DOHH2 (cell line): ENCODE measurements around the gene ESYT1.

ENCODE experiments used
- H3F3A ChIP-seq: fragments of 200-600 bp; sonication (generic), shearing (Covaris generic); 2 replicates; pipeline ENCODE4 v1.6.0; 2016; ENCODE audit warnings: antibody characterized with exemption, mild to moderate bottlenecking; ENCODE audit not compliant: control insufficient read depth, insufficient read depth
- H3K27ac ChIP-seq: fragments of 200-600 bp; sonication (generic); 2 replicates; pipeline ENCODE4 v1.5.1; 2014; ENCODE audit warnings: low read depth, mild to moderate bottlenecking, low read length, moderate library complexity
- H3K27me3 ChIP-seq: fragments of 200-600 bp; sonication (generic); 2 replicates; pipeline ENCODE4 v1.6.1; 2014; ENCODE audit warnings: mild to moderate bottlenecking, low read length, mixed read lengths; ENCODE audit not compliant: control insufficient read depth
- H3K36me3 ChIP-seq: fragments of 200-600 bp; sonication (generic); 2 replicates; pipeline ENCODE4 v1.6.1; 2014; ENCODE audit warnings: mild to moderate bottlenecking, low read length, moderate library complexity, mixed read lengths; ENCODE audit not compliant: control insufficient read depth
- H3K4me1 ChIP-seq: fragments of 200-600 bp; sonication (generic); 2 replicates; pipeline ENCODE4 v1.6.1; 2014; ENCODE audit warnings: mild to moderate bottlenecking, low read length, mixed read lengths; ENCODE audit not compliant: control insufficient read depth
- H3K4me2 ChIP-seq: fragments of 200-600 bp; sonication (generic); 2 replicates; pipeline ENCODE4 v1.6.0; 2014; ENCODE audit warnings: mild to moderate bottlenecking, low read length, moderate library complexity
- H3K4me3 ChIP-seq: fragments of 200-600 bp; sonication (generic); 2 replicates; pipeline ENCODE4 v1.5.1; 2014; ENCODE audit warnings: mild to moderate bottlenecking, low read length, mixed read lengths
- H3K79me2 ChIP-seq: fragments of 200-600 bp; sonication (generic); 2 replicates; pipeline ENCODE4 v1.6.1; 2014; ENCODE audit warnings: mild to moderate bottlenecking, low read length, mixed read lengths; ENCODE audit not compliant: control insufficient read depth
- H3K9me2 ChIP-seq: fragments of 200-600 bp; sonication (generic); replicated peaks from 2 replicates; pipeline ENCODE4 v1.6.1; 2014; ENCODE audit warnings: mild to moderate bottlenecking, low read length, mixed read lengths; ENCODE audit not compliant: control insufficient read depth
- H3K9me3 ChIP-seq: fragments of 200-600 bp; sonication (generic); 2 replicates; pipeline ENCODE4 v1.6.1; 2014; ENCODE audit warnings: antibody characterized with exemption, low read length, mixed read lengths; ENCODE audit not compliant: control insufficient read depth, insufficient read depth
- H4K20me1 ChIP-seq: fragments of 200-600 bp; sonication (generic); 2 replicates; pipeline ENCODE4 v1.6.0; 2014; ENCODE audit warnings: low read depth, mild to moderate bottlenecking, antibody characterized with exemption, low read length, moderate library complexity; ENCODE audit not compliant: control insufficient read depth, insufficient read depth
- EZH2phosphoT487 ChIP-seq: fragments of 200-600 bp; sonication (generic); IDR thresholded peaks from 2 replicates; pipeline ENCODE4 v1.6.1; 2017; ENCODE audit warnings: borderline replicate concordance, mild to moderate bottlenecking, antibody characterized with exemption, low read length, moderate library complexity, mixed read lengths
- TF ChIP-seq, protein P1 (sequence below): fragments of 200-600 bp; sonication (generic); IDR thresholded peaks from one replicate; pipeline ENCODE4 v1.5.1; 2014; ENCODE audit warnings: antibody characterized with exemption, mild to moderate bottlenecking, low read depth, low read length; ENCODE audit not compliant: poor library complexity, severe bottlenecking

The ESYT1 gene

DNA sequence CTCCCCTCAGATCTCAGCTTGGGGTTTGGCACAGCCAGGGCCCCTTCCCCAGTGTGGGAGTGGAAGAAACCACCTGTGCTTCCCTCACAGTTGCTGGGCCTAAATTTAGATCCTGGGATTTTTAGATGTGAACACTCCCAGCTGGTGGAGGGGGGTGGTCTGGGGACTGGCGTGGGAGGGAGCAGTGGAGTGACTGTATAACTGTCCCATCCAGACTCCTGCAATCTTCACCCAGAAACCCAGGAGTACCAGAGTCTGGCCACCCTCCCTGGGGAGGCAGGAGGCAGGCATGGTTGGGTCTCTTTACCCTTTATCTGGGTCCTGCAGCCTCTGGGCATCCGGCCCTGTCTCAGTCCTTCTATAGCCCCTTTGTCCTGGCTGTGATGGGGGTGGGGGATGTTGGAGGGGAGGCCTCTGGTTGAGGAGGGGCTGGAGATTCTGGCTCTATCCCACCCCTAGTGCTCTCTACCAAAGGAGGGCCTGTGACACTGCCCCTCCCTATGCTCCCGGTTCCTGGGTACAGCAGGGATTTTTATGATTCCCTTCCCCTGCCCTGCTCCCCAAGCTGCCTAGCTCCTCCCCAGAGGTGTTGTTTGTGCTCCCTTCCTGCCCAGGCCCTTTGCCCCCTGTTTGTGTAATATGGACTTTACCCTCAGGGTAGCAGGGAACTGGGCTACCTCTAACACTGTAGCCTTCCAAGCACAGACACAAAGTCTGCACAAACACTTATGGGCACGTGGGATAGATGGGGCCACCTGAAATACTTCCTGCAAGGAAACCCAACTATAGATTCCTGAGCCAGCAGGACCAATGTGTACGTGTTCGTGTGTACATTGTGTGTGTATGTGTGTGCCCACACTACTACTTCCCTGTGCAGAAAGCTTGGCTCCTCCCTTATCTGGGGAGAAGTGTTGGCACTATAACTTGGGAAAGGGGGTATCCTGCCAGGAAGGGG lies 46.4 kb upstream of the ESYT1 start:
- no peak overlapping the region for H3K27ac ChIP-seq

DNA sequence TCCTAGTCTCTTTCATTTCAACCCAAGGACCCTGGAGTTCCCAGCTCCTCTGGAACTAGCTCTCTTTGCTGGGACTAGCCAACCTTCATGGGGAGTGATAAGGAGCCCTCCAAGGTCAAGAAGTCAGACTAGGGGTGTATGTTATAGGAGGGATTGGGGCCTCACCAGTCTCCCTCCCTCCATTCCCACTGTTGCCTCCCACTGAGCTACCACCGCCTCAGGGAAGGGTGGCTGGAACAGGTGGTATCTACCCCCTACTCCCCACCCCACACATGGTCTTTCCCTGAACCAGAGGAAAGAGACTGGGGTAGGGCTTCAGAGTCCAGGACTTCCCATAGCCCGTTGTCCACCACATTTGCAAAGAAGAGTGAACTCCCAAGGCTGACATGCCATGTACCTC lies 45.7 kb upstream of the ESYT1 start:
- Histone ChIP-seq H3K4me1 (peaks cover 10% of the 10 kb centered on the region), H4K20me1 (no peaks in the 10 kb centered on the region), H3K4me2 (no peak overlapping the region), H3K9me2 (no peaks in the 10 kb centered on the region), H3K27me3 (peaks cover 37% of the 10 kb centered on the region), H3K4me3 (no peak overlapping the region), H3F3A (no peaks in the 10 kb centered on the region), H3K36me3 (no peaks in the 10 kb centered on the region), H3K27ac (no peak overlapping the region), H3K9me3 (no peaks in the 10 kb centered on the region), H3K79me2 (no peaks in the 10 kb centered on the region)
- TF ChIP-seq, protein P1, sequence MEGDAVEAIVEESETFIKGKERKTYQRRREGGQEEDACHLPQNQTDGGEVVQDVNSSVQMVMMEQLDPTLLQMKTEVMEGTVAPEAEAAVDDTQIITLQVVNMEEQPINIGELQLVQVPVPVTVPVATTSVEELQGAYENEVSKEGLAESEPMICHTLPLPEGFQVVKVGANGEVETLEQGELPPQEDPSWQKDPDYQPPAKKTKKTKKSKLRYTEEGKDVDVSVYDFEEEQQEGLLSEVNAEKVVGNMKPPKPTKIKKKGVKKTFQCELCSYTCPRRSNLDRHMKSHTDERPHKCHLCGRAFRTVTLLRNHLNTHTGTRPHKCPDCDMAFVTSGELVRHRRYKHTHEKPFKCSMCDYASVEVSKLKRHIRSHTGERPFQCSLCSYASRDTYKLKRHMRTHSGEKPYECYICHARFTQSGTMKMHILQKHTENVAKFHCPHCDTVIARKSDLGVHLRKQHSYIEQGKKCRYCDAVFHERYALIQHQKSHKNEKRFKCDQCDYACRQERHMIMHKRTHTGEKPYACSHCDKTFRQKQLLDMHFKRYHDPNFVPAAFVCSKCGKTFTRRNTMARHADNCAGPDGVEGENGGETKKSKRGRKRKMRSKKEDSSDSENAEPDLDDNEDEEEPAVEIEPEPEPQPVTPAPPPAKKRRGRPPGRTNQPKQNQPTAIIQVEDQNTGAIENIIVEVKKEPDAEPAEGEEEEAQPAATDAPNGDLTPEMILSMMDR, result no peak
- no peak for TF ChIP-seq EZH2phosphoT487

More for the DNA sequence above, 46.4 kb upstream of the ESYT1 start:
- no peak overlapping the region for H3K4me3 ChIP-seq
- H3K9me3 ChIP-seq, result no peaks in the 10 kb centered on the region
- TF ChIP-seq, protein P1, result no peak
- no peak for TF ChIP-seq EZH2phosphoT487
- H3K4me1 ChIP-seq, result peaks cover 10% of the 10 kb centered on the region
- H3F3A ChIP-seq, result no peaks in the 10 kb centered on the region
- H4K20me1 ChIP-seq, result no peaks in the 10 kb centered on the region
- H3K9me2 ChIP-seq, result no peaks in the 10 kb centered on the region
- no peak overlapping the region for H3K4me2 ChIP-seq
- no peaks in the 10 kb centered on the region for H3K36me3 ChIP-seq
- peaks cover 37% of the 10 kb centered on the region for H3K27me3 ChIP-seq
- H3K79me2 ChIP-seq, result no peaks in the 10 kb centered on the region

- Histone ChIP-seq H3K27me3 (peaks cover 37% of the 10 kb centered on the region), H3K27ac (no peak overlapping the region), H3K9me2 (no peaks in the 10 kb centered on the region), H3K4me2 (no peak overlapping the region), H3K79me2 (no peaks in the 10 kb centered on the region), H3K4me3 (no peak overlapping the region), H3F3A (no peaks in the 10 kb centered on the region), H3K4me1 (peaks cover 10% of the 10 kb centered on the region), H3K9me3 (no peaks in the 10 kb centered on the region), H4K20me1 (no peaks in the 10 kb centered on the region), H3K36me3 (no peaks in the 10 kb centered on the region)
- TF ChIP-seq, protein P1, result no peak
- TF ChIP-seq EZH2phosphoT487, result no peak
Measured at GRCh38 chr12:56082967-56083366, 45.1 kb upstream of the ESYT1 start.
